Measurements from ENCODE around the gene CBX8. TPM values are rescaled to one million over a fixed set of nuclear protein-coding genes. Genes with fewer than 3 reads are reported as not detected.

The CBX8 gene
- total and polyA plus RNA-seq, 2 donors (not counting 3 experiments of a cell fraction or from before 2014, with no cell fraction given): 0.69 to 3.1 TPM

GRCh38 chr17:79777894-79778503 lies 18.9 kb downstream of the CBX8 start, which contains the start of gene CBX2:
Gene CBX2 (plus strand): TSS chr17:79778148. CDS start chr17:79778236, 88 bp downstream.
- peak within 1 kb of the TSS; percentile 67 for H3K4me2 ChIP-seq (ENCODE audit: insufficient read depth, low read length)
- FAIRE-seq: no peak
- H3K27ac ChIP-seq (ENCODE audit: insufficient read depth, low read depth, low read length): no peak within 1 kb of the TSS
- BruUV-seq (replicated peaks): no TSS peak
- H3K36me3 ChIP-seq (ENCODE audit: control insufficient read depth in 2 of 2, extremely low read depth in 1 of 2, insufficient read depth in 2 of 2, low read length in 2 of 2): no peaks in the 10 kb centered on the region
- no peaks in the 10 kb centered on the region for H3K9me3 ChIP-seq (replicated peaks; ENCODE audit: control insufficient read depth, insufficient read depth, low read length)
- POLR2A ChIA-PET: no interaction called here
- peak within 1 kb of the TSS; percentile 48 for H3K9ac ChIP-seq (replicated peaks; ENCODE audit: extremely low read depth, insufficient read depth, low read length)
- TF ChIP-seq POLR2AphosphoS5 (IDR thresholded peaks at IDR 0.05; ENCODE audit: insufficient read depth, low read depth, low read length) (peak; percentile 65), CTCF (IDR thresholded peaks at IDR 0.05; ENCODE audit: extremely low read depth in 1 of 2, insufficient read depth in 1 of 2, low read depth in 1 of 2, low read length in 2 of 2) (no peak), FOS (IDR thresholded peaks at IDR 0.05; ENCODE audit: borderline replicate concordance, insufficient read depth, low read length) (no peak), GATA2 (IDR thresholded peaks at IDR 0.05; ENCODE audit: insufficient read depth, insufficient read length, low read depth, low read length) (no peak)
- no peaks in the 10 kb centered on the region for H3K79me2 ChIP-seq (ENCODE audit: control insufficient read depth, insufficient read depth, low read length)
- CTCF ChIA-PET: interaction anchor here (0.9 to 2.1 kb wide), 12 partner anchors 9 to 230 kb away, joined by 3 to 14 read pairs (median 6); partner anchors contain the start of gene CBX8
- peak; percentile 58 for DNase-seq (ENCODE audit: low read depth, low spot score)
- H3K27me3 ChIP-seq (ENCODE audit: control insufficient read depth in 2 of 2, insufficient read depth in 2 of 2, low read length in 2 of 2): peaks cover 9 to 10% of the 10 kb centered on the region in 2 experiments
- no peaks in the 10 kb centered on the region for H3K9me1 ChIP-seq (replicated peaks; ENCODE audit: control insufficient read depth, extremely low read depth, insufficient read depth, low read length)
- no peaks in the 10 kb centered on the region for H4K20me1 ChIP-seq (replicated peaks; ENCODE audit: control insufficient read depth, extremely low read depth, insufficient read depth, low read length)
- intact Hi-C loops (cut with micrococcal nuclease) (loop anchor here (1.0 kb wide), 1 partner anchor 19 kb away; the partner anchor contains the start of gene CBX8), dilution Hi-C loops (cut with MboI; ENCODE audit: extremely low pct_ligation_motif_present, low sequenced_read_pairs) (no loop called here)
- H3K4me3 ChIP-seq (replicated peaks in 1 of 3; ENCODE audit: insufficient read depth in 1 of 3, low read depth in 1 of 3, low read length in 3 of 3): peak within 1 kb of the TSS; percentile 67 to 95 (median 69)
- H2AFZ ChIP-seq (ENCODE audit: low read depth, low read length): peak within 1 kb of the TSS; percentile 87
- peaks cover 20% of the 10 kb centered on the region for H3K4me1 ChIP-seq (ENCODE audit: control insufficient read depth, extremely low read depth, insufficient read depth, low read length)
